ENCODE results near the gene ITGB1. TPM values are rescaled to one million over a fixed set of nuclear protein-coding genes. Genes with fewer than 3 reads are reported as not detected.

The ITGB1 gene
- total and polyA plus RNA-seq, 10 donors, result 31.5 to 555 (median 316) TPM

- intact Hi-C loops (cut with DNase I; ENCODE audit: low total_unique reads), result no loop called here
- Histone ChIP-seq H3K27me3 (replicated peaks in 1 of 7) (no peaks in the 10 kb centered on the region), H3K4me3 (peak overlapping the region in 5 of 8 donors; percentile 6 to 94 (median 78)), H3K36me3 (no peaks in the 10 kb centered on the region), H3K27ac (peak overlapping the region in 7 of 8 donors; percentile 30 to 95 (median 94)), H3K4me1 (peaks cover 49 to 89% (median 78%) of the 10 kb centered on the region in 6 donors), H3K9me3 (no peaks in the 10 kb centered on the region)
- 46 to 73% (median 62%) methylated on average over 8 of the region's 8 CpGs for WGBS, 5 donors
- no peak for DNase-seq
- TF ChIP-seq CTCF (IDR thresholded peaks at IDR 0.05 in 8 of 11, conservative IDR thresholded peaks at IDR 0.05 in 3 of 11), result no peak
- TF ChIP-seq POLR2A (IDR thresholded peaks at IDR 0.05), result no peak
- no peak for TF ChIP-seq POLR2AphosphoS5 (IDR thresholded peaks at IDR 0.05)
Measured at GRCh38 chr10:32954545-32955298, 3.3 kb downstream of the ITGB1 start.

GRCh38 chr10:32954080-32954479, 4.0 kb downstream of the ITGB1 start:
- DNase-seq, result no peak
- peak overlapping the region in 5 of 8 donors; percentile 12 to 95 (median 94) for H3K27ac ChIP-seq
- H3K4me1 ChIP-seq, result peaks cover 42 to 88% (median 78%) of the 10 kb centered on the region in 6 donors
- peak overlapping the region in 1 of 8 donors; percentile 75 for H3K4me3 ChIP-seq
- H3K9me3 ChIP-seq, result no peaks in the 10 kb centered on the region
- intact Hi-C loops (cut with DNase I; ENCODE audit: low total_unique reads), result no loop called here
- TF ChIP-seq CTCF (IDR thresholded peaks at IDR 0.05 in 8 of 11, conservative IDR thresholded peaks at IDR 0.05 in 3 of 11) (no peak), POLR2A (IDR thresholded peaks at IDR 0.05) (no peak), POLR2AphosphoS5 (IDR thresholded peaks at IDR 0.05) (no peak)
- no peaks in the 10 kb centered on the region for H3K36me3 ChIP-seq
- no peaks in the 10 kb centered on the region for H3K27me3 ChIP-seq (replicated peaks in 1 of 7)

- WGBS, 5 donors, result 55 to 65% (median 58%) methylated on average over 6 of the region's 6 CpGs
- DNase-seq, result no peak
- H3K4me3 ChIP-seq, result peak overlapping the region in 1 of 8 donors; percentile 75
- H3K27ac ChIP-seq, result peak overlapping the region in 6 of 8 donors; percentile 2 to 95 (median 92)
- no peaks in the 10 kb centered on the region for H3K27me3 ChIP-seq (replicated peaks in 1 of 7)
- peaks cover 41 to 89% (median 78%) of the 10 kb centered on the region in 6 donors for H3K4me1 ChIP-seq
- H3K9me3 ChIP-seq, result no peaks in the 10 kb centered on the region
- H3K36me3 ChIP-seq, result no peaks in the 10 kb centered on the region
- TF ChIP-seq POLR2AphosphoS5 (IDR thresholded peaks at IDR 0.05), result no peak
- TF ChIP-seq POLR2A (IDR thresholded peaks at IDR 0.05), result no peak
- no peak for TF ChIP-seq CTCF (IDR thresholded peaks at IDR 0.05 in 8 of 11, conservative IDR thresholded peaks at IDR 0.05 in 3 of 11)
- intact Hi-C loops (cut with DNase I; ENCODE audit: low total_unique reads), result no loop called here
Measured at GRCh38 chr10:32953277-32953927, 4.6 kb downstream of the ITGB1 start.
